ENCODE data around the gene COL1A1.

Gene COL1A1

GRCh38 chr17:50192618-50193291, 8.7 kb downstream of the COL1A1 start:
- TF ChIP-seq CTCF (conservative IDR thresholded peaks at IDR 0.05; ENCODE audit: low read depth): no peak
- ChIA-PET POLR2A (ENCODE audit: low non-redundant PET) (no interaction called here), CTCF (interaction anchor here (0.6 to 1.3 kb wide), 2 partner anchors 10 to 79 kb away, joined by 3 read pairs; no protein-coding TSS in a partner anchor)

DNA sequence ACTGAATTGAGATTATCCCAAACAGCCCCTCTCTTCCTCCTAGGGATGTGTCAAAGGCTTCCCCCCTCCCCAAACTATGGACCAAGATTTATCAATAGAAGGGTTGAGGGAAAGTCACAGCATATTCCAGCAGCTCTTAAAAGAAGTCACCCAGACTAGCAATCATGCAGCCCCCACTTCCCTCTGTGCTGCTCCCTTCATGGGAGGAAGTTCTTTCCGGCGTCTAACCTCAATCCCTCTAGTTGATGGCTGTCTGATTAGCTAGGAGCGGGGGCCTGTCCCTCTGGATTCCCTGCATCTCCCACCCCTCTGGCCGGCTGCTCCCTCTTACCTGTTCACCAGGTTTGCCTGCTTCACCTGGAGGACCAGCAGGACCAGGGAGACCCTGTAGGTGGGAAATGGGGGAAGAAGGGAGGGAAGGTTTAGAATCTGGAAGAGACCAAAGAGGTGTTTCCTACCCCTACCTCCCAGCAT, 9.2 kb downstream of the COL1A1 start:
- DNase-seq (ENCODE audit: low spot score): no peak
- no peak for TF ChIP-seq CTCF (conservative IDR thresholded peaks at IDR 0.05; ENCODE audit: low read depth)
- CTCF ChIA-PET: interaction anchor here (0.6 kb wide), 1 partner anchor 11 kb away, joined by 3 read pairs; no protein-coding TSS in a partner anchor
- POLR2A ChIA-PET (ENCODE audit: low non-redundant PET): no interaction called here
- H3K27ac ChIP-seq: no peak overlapping the region; the same call in 1 of the 2 replicates

More at GRCh38 chr17:50192618-50193291, 8.7 kb downstream of the COL1A1 start:
- no peak overlapping the region; the same call in 1 of the 2 replicates for H3K27ac ChIP-seq
- DNase-seq (ENCODE audit: low spot score): no peak

DNA sequence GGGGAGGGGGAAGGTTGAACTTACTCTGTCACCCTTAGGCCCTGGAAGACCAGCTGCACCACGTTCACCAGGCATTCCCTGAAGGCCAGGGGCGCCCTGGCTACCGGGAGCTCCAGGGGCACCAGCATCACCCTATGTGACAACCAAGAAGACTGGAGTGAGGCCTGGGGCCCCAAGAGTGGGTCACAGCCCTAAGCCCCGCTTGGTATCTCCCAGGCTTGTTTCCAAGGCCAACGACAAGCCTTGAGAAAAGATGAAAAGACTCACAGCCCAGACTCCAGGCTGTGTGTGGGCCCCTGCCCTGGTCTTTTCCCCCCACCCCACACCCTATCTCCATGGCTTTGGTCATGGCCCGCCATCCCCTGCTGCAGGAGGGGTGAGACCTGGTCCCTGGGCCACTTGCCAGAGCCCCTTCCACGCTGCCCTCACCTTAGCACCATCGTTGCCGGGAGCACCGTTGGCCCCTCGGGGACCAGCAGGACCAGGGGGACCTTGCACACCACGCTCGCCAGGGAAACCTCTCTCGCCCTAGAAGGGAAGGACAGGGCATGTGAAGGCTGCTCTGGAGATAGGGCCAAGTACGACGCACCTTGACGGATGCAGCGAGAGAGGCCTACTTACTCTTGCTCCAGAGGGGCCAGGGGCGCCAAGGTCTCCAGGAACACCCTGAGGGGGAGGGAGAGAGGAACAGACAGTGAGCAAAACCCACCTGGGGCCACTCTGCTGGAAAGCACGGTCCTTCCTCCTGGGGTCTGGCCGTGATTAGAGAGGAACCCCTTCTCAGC, 9.9 kb downstream of the COL1A1 start:
- no peak for DNase-seq (ENCODE audit: low spot score)

DNA sequence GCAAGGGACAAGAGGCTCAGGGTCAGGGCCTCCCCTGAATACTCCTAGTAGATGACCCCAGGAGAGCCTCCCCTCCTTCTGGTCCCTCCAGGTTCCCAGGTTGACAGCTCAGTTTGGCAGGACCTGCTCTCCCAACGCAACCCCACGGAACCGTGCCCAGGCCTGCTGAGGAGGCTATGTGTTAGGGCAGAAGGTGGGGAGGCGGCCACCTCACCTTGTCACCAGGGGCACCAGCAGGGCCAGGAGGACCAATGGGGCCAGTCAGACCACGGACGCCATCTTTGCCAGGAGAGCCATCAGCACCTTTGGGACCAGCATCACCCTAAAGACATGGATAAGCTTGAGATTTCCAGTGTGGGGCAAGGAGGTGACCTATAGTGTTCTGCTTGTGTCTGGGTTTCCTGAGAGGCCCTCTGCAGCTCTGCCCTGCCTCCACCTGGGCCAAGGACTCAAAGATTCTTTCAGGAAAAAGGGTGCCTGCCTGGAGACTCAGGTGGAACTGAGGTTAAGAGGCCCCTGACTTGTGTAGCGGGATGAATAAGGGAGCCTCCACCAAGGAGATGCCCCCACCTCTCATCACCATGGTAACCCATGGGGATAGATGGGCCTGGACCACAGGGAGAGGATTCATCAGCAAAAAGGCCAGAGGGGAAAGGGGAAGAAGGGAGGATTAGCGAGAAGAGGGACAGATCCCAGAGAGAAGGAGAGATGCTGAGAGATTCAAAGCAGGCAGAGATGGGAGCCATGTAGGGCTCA, 10.7 kb downstream of the COL1A1 start:
- DNase-seq (ENCODE audit: low spot score): no peak
- TF ChIP-seq CTCF (conservative IDR thresholded peaks at IDR 0.05; ENCODE audit: low read depth): no peak
- ChIA-PET CTCF (interaction anchor here (0.6 to 0.8 kb wide), 2 partner anchors 30 to 46 kb away, joined by 3 read pairs; no protein-coding TSS in a partner anchor), POLR2A (ENCODE audit: low non-redundant PET) (no interaction called here)
- no peak overlapping the region for H3K27ac ChIP-seq

More for the DNA sequence above, 9.9 kb downstream of the COL1A1 start:
- ChIA-PET CTCF (interaction anchor here (0.6 kb wide), 1 partner anchor 47 kb away, joined by 3 read pairs; no protein-coding TSS in a partner anchor), POLR2A (ENCODE audit: low non-redundant PET) (no interaction called here)
- no peak overlapping the region for H3K27ac ChIP-seq
- TF ChIP-seq CTCF (conservative IDR thresholded peaks at IDR 0.05; ENCODE audit: low read depth): no peak

DNA sequence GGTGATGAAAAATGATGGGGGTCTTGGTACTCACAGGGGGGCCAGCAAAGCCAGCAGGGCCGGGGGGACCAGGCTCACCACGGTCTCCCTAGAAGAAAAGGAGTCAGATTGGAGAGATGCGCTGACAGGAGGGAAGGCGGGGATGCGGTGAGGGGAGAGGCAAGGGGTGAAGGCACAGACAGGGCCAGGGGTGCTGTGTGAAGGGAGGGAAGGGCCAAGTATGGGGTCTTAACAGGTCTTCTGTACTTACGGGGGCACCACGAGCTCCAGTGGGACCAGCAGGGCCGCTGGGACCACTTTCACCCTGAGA, 11.2 kb downstream of the COL1A1 start:
- CTCF ChIA-PET: interaction anchor here (0.8 kb wide), 1 partner anchor 30 kb away, joined by 3 read pairs; no protein-coding TSS in a partner anchor

More for the DNA sequence above, 11.2 kb downstream of the COL1A1 start:
- POLR2A ChIA-PET (ENCODE audit: low non-redundant PET): no interaction called here
- DNase-seq (ENCODE audit: low spot score): no peak
- TF ChIP-seq CTCF (conservative IDR thresholded peaks at IDR 0.05; ENCODE audit: low read depth): no peak
- 0 out of 2 replicates have a peak overlapping the region, but pooled peaks have one; percentile 1 for H3K27ac ChIP-seq

Measured in RWPE1 (cell line).